ENCODE data around the gene RNF167. TPM values are rescaled to one million over a fixed set of nuclear protein-coding genes. Genes with fewer than 3 reads are reported as not detected.

The RNF167 gene
- total RNA-seq, 6 donors from 2014 or later = 41.9 to 130 (median 72.9) TPM

DNA sequence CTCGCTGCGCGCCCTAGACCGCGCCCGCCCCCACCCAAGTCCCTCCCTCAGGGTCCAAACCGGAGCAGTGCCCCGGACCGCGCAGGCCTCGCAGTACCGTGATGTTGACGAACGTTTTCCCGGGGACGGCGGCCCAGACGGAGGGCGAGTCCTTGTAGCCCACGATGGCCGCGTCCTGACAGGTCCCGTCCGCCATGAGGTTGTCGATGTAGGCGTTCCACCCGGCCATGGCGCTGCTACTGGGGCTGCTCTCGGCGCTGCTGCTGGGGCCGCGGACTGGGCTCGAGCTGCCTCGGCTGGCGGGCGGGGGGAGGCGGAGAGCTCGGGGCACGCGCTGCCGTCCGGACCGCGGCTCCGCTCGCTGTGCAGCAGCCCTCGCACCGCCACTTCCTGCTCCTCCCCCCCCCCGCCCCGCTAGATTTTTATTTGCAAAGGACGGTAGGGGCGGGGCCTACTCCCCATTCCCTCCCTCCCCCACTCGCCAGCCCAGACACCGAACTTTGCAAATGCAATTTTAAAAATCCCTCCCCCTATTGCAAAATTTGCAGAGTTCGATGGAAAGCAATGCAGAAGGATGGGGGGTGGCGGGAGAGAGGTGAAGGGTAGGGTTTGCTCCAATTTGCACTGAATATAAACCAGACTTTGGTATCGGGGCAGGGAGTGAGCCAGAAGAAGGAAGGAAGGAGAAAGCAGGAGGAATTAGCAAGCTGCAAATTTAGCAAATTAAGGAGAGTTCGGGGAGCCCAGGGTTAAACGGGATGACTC, 8.3 kb downstream of the RNF167 start, which contains the start of gene PFN1:
TSS of gene PFN1 (minus strand) at position 365 of the 765 bp plus-strand sequence. CDS start at position 229, 136 bp downstream.
- peak within 1 kb of the TSS; percentile 97 to 100 (median 98) for H3K27ac ChIP-seq
- H3K27me3 ChIP-seq = no peaks in the 10 kb centered on the region
- peak; percentile 94 for DNase-seq
- peak; percentile 74 to 96 (median 84) for TF ChIP-seq POLR2A (IDR thresholded peaks at IDR 0.05)
- TF ChIP-seq, protein P1, sequence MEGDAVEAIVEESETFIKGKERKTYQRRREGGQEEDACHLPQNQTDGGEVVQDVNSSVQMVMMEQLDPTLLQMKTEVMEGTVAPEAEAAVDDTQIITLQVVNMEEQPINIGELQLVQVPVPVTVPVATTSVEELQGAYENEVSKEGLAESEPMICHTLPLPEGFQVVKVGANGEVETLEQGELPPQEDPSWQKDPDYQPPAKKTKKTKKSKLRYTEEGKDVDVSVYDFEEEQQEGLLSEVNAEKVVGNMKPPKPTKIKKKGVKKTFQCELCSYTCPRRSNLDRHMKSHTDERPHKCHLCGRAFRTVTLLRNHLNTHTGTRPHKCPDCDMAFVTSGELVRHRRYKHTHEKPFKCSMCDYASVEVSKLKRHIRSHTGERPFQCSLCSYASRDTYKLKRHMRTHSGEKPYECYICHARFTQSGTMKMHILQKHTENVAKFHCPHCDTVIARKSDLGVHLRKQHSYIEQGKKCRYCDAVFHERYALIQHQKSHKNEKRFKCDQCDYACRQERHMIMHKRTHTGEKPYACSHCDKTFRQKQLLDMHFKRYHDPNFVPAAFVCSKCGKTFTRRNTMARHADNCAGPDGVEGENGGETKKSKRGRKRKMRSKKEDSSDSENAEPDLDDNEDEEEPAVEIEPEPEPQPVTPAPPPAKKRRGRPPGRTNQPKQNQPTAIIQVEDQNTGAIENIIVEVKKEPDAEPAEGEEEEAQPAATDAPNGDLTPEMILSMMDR (IDR thresholded peaks at IDR 0.05) = peak in 1 of 6 experiments; percentile 12
- TF ChIP-seq EP300 (IDR thresholded peaks at IDR 0.05) = peak in 1 of 4 donors; percentile 13
- peak; percentile 78 to 79 for TF ChIP-seq POLR2AphosphoS5 (IDR thresholded peaks at IDR 0.05)
- peak within 1 kb of the TSS; percentile 95 to 100 (median 97) for H3K4me3 ChIP-seq
- peaks cover 44 to 58% (median 51%) of the 10 kb centered on the region in 4 donors for H3K4me1 ChIP-seq
- H3K9me3 ChIP-seq = no peaks in the 10 kb centered on the region
- peaks cover 3 to 32% (median 25%) of the 10 kb centered on the region in 4 donors for H3K36me3 ChIP-seq
- ATAC-seq (ENCODE audit: low FRiP score in 2 of 2) = peak; percentile 85 to 91
- 0 to 1% methylated on average over 8 to 15 of the region's 59 CpGs for WGBS, 2 donors

GRCh38 chr17:4948931-4949320, 8.9 kb downstream of the RNF167 start:
- WGBS, 2 donors = 0 to 1% methylated on average over 29 to 38 of the region's 40 CpGs
- Histone ChIP-seq H3K9me3 (no peaks in the 10 kb centered on the region), H3K36me3 (peaks cover 2 to 26% (median 20%) of the 10 kb centered on the region in 4 donors), H3K4me3 (peak overlapping the region; percentile 49 to 100 (median 96)), H3K4me1 (peaks cover 40 to 52% (median 46%) of the 10 kb centered on the region in 4 donors), H3K27me3 (no peaks in the 10 kb centered on the region), H3K27ac (peak overlapping the region; percentile 97 to 100 (median 98))
- ATAC-seq (ENCODE audit: low FRiP score in 2 of 2) (peak; percentile 87), DNase-seq (peak; percentile 88 to 97)
- peak in 1 of 2 donors; percentile 59 for TF ChIP-seq POLR2AphosphoS5 (IDR thresholded peaks at IDR 0.05)
- peak in 3 of 4 donors; percentile 11 to 72 (median 38) for TF ChIP-seq POLR2A (IDR thresholded peaks at IDR 0.05)
- TF ChIP-seq, protein P1 (IDR thresholded peaks at IDR 0.05) = peak in 2 of 6 experiments; percentile 13 to 16
- TF ChIP-seq EP300 (IDR thresholded peaks at IDR 0.05) = no peak

DNA sequence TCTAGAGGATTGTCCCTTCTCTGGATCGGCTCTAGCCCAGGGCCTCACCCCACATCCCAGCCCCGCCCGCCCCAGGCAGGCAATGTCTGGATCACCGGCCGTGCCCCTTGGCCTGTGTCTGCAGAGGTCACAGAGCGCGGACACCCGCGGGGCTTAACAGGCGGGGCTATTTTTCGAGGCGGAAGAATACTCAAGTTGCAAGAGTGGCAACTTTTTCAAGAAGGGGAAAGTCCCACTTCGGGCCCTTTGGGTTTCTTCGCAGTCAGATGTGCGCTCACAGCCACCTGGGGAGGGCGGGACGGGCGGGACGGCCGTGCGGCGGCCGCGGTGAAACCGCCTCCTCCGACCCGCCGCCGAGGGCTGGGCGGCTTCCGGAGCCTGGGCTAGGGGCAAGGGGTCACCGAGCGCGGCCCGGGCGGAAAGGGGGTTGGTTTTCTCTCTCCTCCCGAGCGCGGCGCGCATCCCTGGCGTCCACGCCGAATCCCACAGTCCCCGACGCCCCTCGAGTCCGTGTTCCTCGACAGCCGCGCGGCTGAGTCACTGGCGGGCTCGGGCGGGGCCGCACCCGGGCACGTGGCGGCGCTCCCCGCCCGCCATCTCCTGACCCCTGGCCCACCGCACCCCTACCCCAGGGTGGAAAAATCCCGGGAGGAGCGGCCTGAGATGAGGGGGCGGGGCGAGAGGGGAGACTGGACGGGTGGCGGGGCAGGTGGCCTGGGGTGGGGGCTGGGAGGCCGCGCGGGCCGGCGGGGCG, 9.4 kb downstream of the RNF167 start:
- H3K9me3 ChIP-seq = no peaks in the 10 kb centered on the region
- H3K4me3 ChIP-seq = peak overlapping the region; percentile 49 to 100 (median 96)
- H3K4me1 ChIP-seq = peaks cover 35 to 47% (median 41%) of the 10 kb centered on the region in 4 donors
- H3K36me3 ChIP-seq = peaks cover 2 to 20% (median 15%) of the 10 kb centered on the region in 4 donors
- ATAC-seq (ENCODE audit: low FRiP score in 2 of 2) (peak; percentile 35 to 72), DNase-seq (peak; percentile 89 to 94)
- 0 to 3% methylated on average over 5 to 18 of the region's 75 CpGs for WGBS, 2 donors
- H3K27ac ChIP-seq = peak overlapping the region; percentile 97 to 100 (median 98)
- TF ChIP-seq, protein P1 (IDR thresholded peaks at IDR 0.05) = peak in 2 of 6 experiments; percentile 16 to 17
- peak; percentile 6 to 51 for TF ChIP-seq POLR2AphosphoS5 (IDR thresholded peaks at IDR 0.05)
- TF ChIP-seq POLR2A (IDR thresholded peaks at IDR 0.05) = peak in 1 of 4 donors; percentile 55
- no peak for TF ChIP-seq EP300 (IDR thresholded peaks at IDR 0.05)
- no peaks in the 10 kb centered on the region for H3K27me3 ChIP-seq

GRCh38 chr17:4950075-4950745, 10.1 kb downstream of the RNF167 start:
- peak overlapping the region; percentile 97 to 100 (median 98) for H3K27ac ChIP-seq
- peaks cover 27 to 39% (median 34%) of the 10 kb centered on the region in 4 donors for H3K4me1 ChIP-seq
- no peak for TF ChIP-seq POLR2AphosphoS5 (IDR thresholded peaks at IDR 0.05)
- DNase-seq (peak; percentile 59 to 93), ATAC-seq (ENCODE audit: low FRiP score in 2 of 2) (peak; percentile 19 to 58)
- H3K4me3 ChIP-seq = peak overlapping the region; percentile 49 to 100 (median 96)
- no peaks in the 10 kb centered on the region for H3K9me3 ChIP-seq
- WGBS, 2 donors = 3 to 17% methylated on average over 7 to 38 of the region's 52 CpGs
- no peaks in the 10 kb centered on the region for H3K27me3 ChIP-seq
- peaks cover 0 to 13% (median 10%) of the 10 kb centered on the region in 4 donors for H3K36me3 ChIP-seq

All from upper lobe of left lung (tissue), 6 donors.